HG03039 (cell line): ENCODE measurements around the gene HTT.
A peak's percentile ranks its signal among the peaks of the same experiment; 100 is the strongest.

ENCODE experiments used
- ATAC-seq: cut with Tn5 transposase; IDR thresholded peaks from one replicate; pipeline ENCODE4 v1.9.1; 2021; ENCODE audit warnings: mild to moderate bottlenecking, moderate library complexity; ENCODE audit not compliant: unreplicated experiment

Gene HTT

GRCh38 chr4:3285558-3286334 lies 211.3 kb downstream of the HTT start:
- peak; percentile 70 for ATAC-seq

GRCh38 chr4:3286335-3287175 lies 212.1 kb downstream of the HTT start:
- no peak for ATAC-seq

DNA sequence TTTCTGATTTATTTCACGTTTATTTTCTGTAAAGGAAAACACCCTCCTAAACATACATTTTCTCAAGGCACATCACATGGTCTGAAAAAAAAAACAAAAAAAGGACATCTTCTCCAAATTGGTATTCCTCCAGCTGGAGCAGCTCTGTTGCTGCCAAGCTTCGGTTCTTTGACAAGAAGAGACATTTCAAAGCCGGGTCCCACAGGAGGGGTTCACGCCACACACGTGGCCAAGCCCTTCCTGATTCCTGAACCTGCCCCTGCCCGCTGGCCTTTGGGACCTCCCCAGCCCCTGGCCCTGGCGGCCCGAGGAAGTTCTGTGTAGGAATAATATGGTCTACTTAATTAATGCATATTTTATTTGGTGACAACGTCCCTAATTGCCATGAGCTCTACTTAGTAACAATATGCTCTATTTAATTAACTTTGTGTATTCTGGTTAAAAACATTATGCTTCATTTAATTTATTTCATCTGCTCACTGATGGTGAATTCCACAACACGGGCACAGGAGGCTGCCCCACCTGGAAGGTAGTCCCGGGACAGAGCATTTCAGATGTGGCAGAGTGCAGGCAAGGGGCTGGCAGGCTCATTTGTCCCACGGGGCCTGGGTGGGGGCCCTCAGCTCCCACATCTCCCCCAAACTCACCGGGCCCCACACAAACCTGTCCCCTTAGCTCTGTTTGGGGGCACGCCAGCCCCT lies 212.9 kb downstream of the HTT start:
- ATAC-seq, result no peak

DNA sequence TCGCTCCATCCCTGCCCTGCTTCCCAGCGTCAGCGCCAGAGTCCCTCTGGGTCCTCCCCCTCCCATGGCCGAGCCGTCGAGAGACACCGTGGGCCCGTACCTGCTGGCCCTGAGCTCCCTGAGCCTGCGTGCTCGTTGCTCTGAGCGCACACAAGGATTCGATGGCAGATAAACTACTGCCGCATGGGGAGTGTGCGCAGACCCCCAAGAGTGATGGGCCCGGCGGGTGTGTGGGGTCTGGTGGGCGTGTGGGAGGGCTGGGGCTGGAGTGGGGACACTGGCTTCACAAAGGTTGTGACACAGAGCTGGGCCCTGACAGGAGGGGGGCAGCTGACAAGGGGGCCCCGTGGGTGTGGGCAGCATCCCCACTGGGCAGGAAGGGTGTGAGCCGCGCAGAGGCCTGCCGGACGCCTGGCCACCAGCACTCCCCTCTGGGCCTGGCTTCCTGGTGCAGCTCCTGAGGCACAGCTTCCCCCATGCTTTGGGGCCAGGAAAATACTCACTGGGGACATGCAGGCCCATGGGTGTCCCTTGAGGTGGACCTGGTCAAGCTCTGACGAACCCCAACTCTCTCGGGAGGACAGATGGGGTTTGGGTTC lies 213.6 kb downstream of the HTT start:
- no peak for ATAC-seq

GRCh38 chr4:3288571-3289094 lies 214.2 kb downstream of the HTT start:
- no peak for ATAC-seq

DNA sequence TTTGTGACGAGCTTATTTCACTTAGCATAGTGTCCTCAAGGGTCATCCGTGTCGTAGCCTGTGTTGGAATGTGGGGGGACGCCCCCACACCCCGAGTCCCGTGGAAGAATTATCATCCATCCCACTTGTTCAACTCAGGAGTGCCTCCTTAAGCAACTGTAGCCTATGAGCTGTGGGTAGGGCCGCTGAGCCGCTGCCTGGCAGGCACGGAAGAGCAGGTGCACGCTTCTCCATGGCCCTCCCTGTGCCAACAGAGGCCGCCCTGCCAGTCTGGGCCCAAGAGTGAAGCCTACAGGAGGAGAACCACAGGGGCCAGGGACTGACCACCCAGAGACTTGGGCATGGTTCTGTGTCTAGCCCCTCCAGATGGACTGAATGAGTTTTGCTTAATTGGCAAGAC lies 216.0 kb downstream of the HTT start:
- ATAC-seq, result no peak

DNA sequence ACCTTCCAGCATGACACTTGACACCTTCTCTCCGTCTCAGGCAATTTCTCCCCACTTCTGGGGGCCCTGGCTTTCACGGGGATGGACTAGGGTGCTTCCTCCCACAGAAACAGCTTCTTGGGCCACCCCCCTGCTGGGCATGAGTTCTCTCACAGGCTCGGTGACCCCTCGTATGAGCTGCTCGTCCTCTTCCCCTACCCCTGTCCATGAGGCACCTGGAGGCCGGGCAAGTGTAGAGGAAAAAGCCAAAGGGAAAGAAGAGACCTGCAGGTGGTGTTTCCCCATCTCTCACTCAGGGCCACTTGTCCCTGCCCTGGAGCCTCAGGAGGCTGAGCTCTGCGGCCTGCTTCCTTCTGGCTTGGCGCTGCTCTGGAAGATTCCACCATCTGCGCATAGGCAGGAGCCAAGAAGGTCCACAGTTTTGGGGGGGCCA lies 216.4 kb downstream of the HTT start:
- ATAC-seq, result no peak

DNA sequence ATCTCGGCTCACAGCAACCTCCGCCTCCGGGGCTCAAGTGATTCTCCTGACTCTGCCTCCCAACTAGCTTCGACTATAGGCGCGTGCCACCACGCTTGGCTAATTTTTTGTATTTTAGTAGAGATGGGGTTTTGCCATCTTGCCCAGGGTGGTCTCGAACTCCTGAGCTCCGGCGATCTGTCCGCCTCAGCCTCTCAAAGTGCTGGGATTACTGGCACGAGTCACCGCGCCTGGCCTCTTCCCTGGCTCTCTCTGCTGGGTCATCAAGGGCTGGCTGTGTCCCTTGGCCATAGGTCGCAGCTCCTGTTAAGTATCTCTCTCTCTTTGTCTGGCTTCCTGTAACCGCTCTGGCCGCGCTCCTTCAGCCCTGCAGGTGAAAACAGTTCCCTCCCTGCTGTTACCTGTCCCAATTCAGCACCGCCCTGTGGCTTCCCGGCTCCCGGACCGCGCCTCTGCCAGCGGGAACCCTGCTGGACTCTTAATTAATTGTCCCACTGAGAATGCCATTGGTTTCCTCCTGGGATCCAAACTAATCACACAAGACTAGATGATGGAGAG lies 217.0 kb downstream of the HTT start:
- ATAC-seq, result no peak

GRCh38 chr4:3291969-3292570 lies 217.6 kb downstream of the HTT start:
- ATAC-seq, result peak; percentile 18

DNA sequence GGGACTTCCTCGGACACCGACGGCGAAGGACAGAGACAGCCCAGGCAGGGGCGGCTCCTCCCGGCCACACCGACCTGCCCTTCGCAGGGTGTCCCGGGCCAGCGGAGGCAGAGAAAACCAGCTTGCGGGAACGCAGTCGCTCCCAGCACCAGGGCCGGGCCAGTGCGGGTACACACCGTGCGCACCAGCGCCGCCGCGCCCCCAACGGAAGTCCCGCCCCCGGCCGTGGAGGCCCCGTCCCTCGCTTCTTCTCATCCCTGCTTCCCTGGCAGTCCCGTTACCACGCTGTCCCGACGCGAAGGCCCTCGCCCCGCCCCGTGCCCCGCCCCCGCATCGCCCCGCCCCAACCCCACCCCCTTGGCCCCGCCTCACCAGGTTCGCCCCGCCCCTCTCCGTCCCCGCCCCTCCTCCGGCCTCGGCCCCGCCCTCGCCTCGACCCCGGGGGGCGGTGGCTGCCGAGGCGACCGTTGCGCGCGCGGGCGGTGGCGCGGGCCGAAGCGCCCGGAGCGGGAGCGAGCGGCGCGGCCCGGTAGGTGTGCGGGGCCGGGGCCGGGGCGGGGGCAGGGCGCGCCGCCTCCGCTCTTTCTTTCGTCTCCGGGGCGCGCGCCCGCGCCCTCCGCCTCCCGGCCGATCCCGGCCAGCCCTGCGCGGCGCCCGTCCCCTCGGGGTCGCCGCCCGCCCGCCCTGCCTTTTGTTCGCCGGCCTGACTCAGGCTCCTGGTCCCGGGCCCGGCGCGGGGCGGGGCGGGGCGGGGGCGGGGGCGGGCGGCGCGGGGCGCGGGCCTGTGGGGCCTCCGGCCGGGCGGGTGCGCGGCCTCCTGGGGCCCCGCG lies 218.3 kb downstream of the HTT start, which contains the start of gene RGS12:
Gene RGS12, plus strand, starts transcription at position 451 of the 830 bp plus-strand sequence. CDS start 23,150 bp downstream, outside the sequence.
- ATAC-seq, result peak; percentile 61
